GM18909 (cell line): ENCODE data around the gene SNF8.

Source experiments
- ATAC-seq: cut with Tn5 transposase; IDR thresholded peaks from one replicate; pipeline ENCODE4 v1.9.1; 2021; ENCODE audit warnings: mild to moderate bottlenecking; ENCODE audit not compliant: unreplicated experiment, poor library complexity

The SNF8 gene

GRCh38 chr17:48930435-48930873 is 14.2 kb downstream of the SNF8 start:
- no peak for ATAC-seq

GRCh38 chr17:48929812-48930165 is 14.9 kb downstream of the SNF8 start:
- no peak for ATAC-seq

GRCh38 chr17:48928876-48929811 is 15.5 kb downstream of the SNF8 start:
- no peak for ATAC-seq

GRCh38 chr17:48927978-48928745 is 16.5 kb downstream of the SNF8 start:
- ATAC-seq: no peak

- no peak for ATAC-seq
Measured at GRCh38 chr17:48925991-48926342, 18.7 kb downstream of the SNF8 start.

GRCh38 chr17:48925251-48925990 is 19.2 kb downstream of the SNF8 start:
- no peak for ATAC-seq

GRCh38 chr17:48915459-48916282 is 29.0 kb downstream of the SNF8 start:
- ATAC-seq: peak; percentile 73

- ATAC-seq: no peak
Measured at GRCh38 chr17:48912476-48912875, 32.2 kb downstream of the SNF8 start.

- no peak for ATAC-seq
Measured at GRCh38 chr17:48910370-48910769, 34.3 kb downstream of the SNF8 start.

GRCh38 chr17:48909783-48910182 is 34.9 kb downstream of the SNF8 start:
- ATAC-seq: no peak

- peak; percentile 48 for ATAC-seq
Measured at GRCh38 chr17:48908853-48909394, 35.7 kb downstream of the SNF8 start.

GRCh38 chr17:48908047-48908843 is 36.4 kb downstream of the SNF8 start, which contains the start of gene UBE2Z:
UBE2Z (plus strand) TSS chr17:48908407; CDS start chr17:48908504, 97 bp downstream.
- peak; percentile 82 for ATAC-seq

- ATAC-seq: no peak
Measured at GRCh38 chr17:48907713-48908046, 37.0 kb downstream of the SNF8 start.

GRCh38 chr17:48905987-48906515 is 38.6 kb downstream of the SNF8 start:
- ATAC-seq: no peak

- ATAC-seq: no peak
Measured at GRCh38 chr17:48904428-48904827, 40.2 kb downstream of the SNF8 start.

- ATAC-seq: no peak
Measured at GRCh38 chr17:48903401-48903800, 41.2 kb downstream of the SNF8 start.

- no peak for ATAC-seq
Measured at GRCh38 chr17:48901241-48901640, 43.4 kb downstream of the SNF8 start.

GRCh38 chr17:48894886-48895285 is 49.8 kb downstream of the SNF8 start:
- ATAC-seq: no peak
